Left lobe of liver (tissue), 2 donors: ENCODE results near the gene ERI3. TPM values are rescaled to one million over a fixed set of nuclear protein-coding genes. Genes with fewer than 3 reads are reported as not detected.
A peak's percentile ranks its signal among the peaks of the same experiment; 100 is the strongest.
"Not testable (repeated sequence)": the region's sequence is repeated elsewhere in the genome, so short reads cannot be mapped to it uniquely, and the experiment has no call there.

Source experiments
- ATAC-seq: fragments of 200-7000 bp; cut with Tn5 transposase; one replicate; pipeline ENCODE4 v1.9.1; 2020; ENCODE audit warnings: mild to moderate bottlenecking, moderate library complexity
- DNase-seq: peaks from one replicate; pipeline ENCODE4 v3.0.0-alpha.2; 2020; ENCODE audit warnings: low spot score
- total RNA-seq: library from RNA; stranded (reverse); gene quantifications from one replicate; pipeline ENCODE4 v1.2.1, GENCODE V29; 2021
- donor health status: DM: no; HTN: no; CAD: no; lungs with moderate emphysema.
- donor health status: DM: no; HTN: yes; CAD: no.

Gene ERI3
- total RNA-seq, 1 donor from 2014 or later: 22.4 TPM

GRCh38 chr1:44217809-44218410, 137.1 kb downstream of the ERI3 start:
- peak; percentile 76 for ATAC-seq

GRCh38 chr1:44213222-44214112, 141.6 kb downstream of the ERI3 start, which contains the start of gene DMAP1:
DMAP1 (plus strand) TSS chr1:44213471; CDS start chr1:44213754, 283 bp downstream.
- ATAC-seq (peak; percentile 93), DNase-seq (peak; percentile 87)

More at GRCh38 chr1:44217809-44218410, 137.1 kb downstream of the ERI3 start:
- peak; percentile 83 for DNase-seq

DNA sequence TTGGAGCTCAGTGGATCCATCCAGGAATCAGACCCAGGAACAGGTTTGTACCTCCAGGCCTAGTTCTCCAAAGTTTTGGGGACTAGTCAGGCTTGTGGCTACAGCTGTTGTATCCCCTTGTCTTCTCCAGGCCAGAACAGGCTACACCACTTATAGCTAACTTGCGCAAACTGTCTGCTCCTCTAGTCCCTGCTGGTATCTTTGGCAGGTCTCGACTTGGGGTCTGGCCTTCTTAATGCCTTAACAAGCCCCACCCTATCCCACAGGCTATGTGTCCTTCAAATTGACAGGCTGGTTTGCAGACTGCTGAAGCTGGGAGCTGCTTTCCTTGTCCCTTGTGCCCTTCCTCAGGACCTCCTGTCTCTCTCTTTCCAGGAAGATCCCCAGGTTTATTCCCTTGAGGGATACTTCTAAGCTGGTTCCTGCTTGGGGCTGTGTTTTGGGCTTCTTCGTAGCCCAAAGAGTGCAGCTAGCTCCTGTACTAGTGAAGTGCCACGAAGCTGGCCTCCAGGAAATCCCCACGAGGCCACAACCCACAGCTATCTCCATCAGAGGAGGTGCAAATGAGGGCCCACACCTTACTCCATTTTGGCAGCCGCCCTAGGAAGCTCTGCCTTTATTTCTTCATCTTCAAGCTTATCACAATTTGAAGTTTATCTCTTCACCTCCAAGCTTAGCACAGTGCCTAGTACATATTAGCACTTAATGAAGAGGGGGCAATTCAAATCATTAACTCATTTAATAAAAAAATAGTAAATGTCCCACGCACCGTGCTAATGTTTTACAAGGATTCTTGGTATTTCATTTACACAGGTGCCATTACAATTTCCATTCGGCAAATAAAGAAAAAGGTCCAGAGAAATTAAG, 142.5 kb downstream of the ERI3 start:
- DNase-seq: no peak
- no peak for ATAC-seq

DNA sequence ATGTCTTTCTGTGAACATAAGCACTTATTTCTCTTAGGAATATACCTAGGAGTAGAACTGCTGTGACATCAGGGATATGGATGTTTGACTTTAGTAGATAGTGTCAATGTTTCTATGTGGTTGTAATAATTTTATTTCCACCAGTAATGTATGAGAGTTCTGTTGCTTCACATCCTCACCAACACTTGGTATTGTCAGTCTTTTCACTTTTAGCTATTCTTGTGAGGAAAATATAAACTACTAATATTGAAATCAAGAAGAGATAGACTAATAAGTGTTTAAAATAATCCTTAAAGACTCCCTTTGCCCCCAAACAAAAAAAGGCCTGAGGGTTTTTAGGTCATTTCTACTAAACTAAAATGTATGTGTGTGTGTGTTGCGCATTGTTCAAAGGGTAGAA, 144.5 kb downstream of the ERI3 start:
- no peak for DNase-seq
- ATAC-seq: no peak

GRCh38 chr1:44208226-44208625, 146.8 kb downstream of the ERI3 start:
- ATAC-seq (no peak), DNase-seq (no peak)

DNA sequence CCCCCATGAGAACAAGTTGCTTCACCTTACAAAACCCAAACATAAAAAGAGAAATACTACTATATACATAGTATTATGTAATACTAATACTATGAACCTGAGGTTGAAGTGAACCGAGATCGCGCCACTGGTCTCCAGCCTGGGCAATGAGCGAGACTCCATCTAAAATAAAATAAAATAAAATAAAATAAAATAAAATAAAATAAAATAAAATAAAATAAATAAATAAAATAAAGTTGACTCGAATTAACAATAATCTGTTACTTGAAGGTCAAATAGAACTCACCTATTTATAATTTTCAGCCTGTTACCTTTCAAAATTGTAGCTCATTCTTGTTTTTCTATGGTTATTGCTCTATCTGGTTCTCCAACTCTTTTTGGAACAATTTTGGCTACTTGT, 148.5 kb downstream of the ERI3 start:
- not testable (repeated sequence) for ATAC-seq, DNase-seq

DNA sequence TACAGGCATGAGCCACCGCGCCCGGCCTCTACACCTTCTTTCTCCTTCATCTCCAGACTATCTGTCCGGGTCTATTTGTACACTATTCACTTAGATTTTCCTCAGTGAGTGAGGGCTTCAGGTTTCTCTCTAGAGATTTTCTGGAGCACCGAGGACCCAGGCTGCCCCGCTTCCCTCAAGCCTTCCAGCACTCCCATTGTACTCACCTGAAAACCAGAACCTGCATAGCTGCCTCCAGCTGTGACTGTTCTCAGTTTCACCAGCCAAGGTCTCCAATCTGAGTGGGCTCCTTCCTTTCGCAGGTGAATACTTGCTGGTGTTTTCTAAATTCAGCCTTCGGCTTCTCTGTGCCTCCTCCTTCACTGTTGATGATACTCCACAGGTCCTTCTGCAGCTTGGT, 154.7 kb downstream of the ERI3 start:
- DNase-seq: no peak
- no peak for ATAC-seq

DNA sequence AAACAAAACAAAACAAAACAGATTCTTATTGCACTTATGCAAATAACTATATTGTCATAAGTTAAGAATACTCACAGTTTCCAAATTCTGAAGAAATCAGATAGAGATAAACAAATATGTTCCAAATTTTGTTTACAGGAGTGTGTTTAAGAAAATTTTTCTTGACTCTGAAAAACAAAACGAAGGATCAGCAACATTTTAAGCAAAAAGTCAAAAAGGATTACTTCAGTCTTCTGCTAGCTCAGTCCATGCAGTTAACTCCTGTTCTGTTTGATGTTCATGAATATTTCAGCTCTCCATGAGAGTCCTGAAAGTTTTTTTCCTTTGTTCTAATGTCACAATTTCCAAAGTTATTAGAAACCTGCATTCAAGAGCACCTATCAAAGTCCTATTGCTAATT, 180.4 kb downstream of the ERI3 start:
- ATAC-seq (no peak), DNase-seq (no peak)

Other genes with a start within 250 kb of the ERI3 start
- gene KLF17, start 236.4 kb downstream of the ERI3 start, total RNA-seq: not detected
- not detected for gene KLF18, start 213.6 kb downstream of the ERI3 start, total RNA-seq
- 21.1 TPM for gene DMAP1, start 141.8 kb downstream of the ERI3 start, total RNA-seq
- gene RNF220, start 50.0 kb upstream of the ERI3 start, total RNA-seq: 21.5 TPM